Pancreas (tissue), 10 donors: Measurements from ENCODE around the gene LRRC18. TPM values are rescaled to one million over a fixed set of nuclear protein-coding genes. Genes with fewer than 3 reads are reported as not detected.

ENCODE experiments used
- ATAC-seq, 4 donors: fragments of 200-7000 bp; cut with Tn5 transposase; one replicate each; pipeline versions ENCODE4 v1.8.0 to v1.9.1; 2020; ENCODE audit warnings: mild to moderate bottlenecking in 4 of 4, moderate library complexity in 4 of 4
- DNase-seq, 6 donors: peaks; one replicate each; pipeline ENCODE4 v3.0.0-alpha.2; 2020
- FAIRE-seq: peaks from 2 replicates; lab custom pipeline; 2012; peaks lifted over from hg19 to GRCh38; lab: Jason Lieb, UNC
- H3K27ac ChIP-seq, 4 donors: fragments of 200-600 bp; sonication (generic); 1 replicate in 3 of 4; 2 replicates in 1 of 4; pipeline versions ENCODE4 v1.5.0 to v1.8.0; 2020
- H3K27me3 ChIP-seq, 4 donors: fragments of 200-600 bp; one replicate each; pipeline ENCODE4 v1.8.0; 2021
- H3K36me3 ChIP-seq, 3 donors: fragments of 200-600 bp; sonication (generic) in 1 of 3; one replicate each; pipeline versions ENCODE4 v1.5.0 to v1.8.0; 2020 to 2021
- H3K4me1 ChIP-seq, 3 donors: fragments of 200-600 bp; one replicate each; pipeline ENCODE4 v1.8.0; 2021
- H3K4me3 ChIP-seq, 4 donors: fragments of 200-600 bp; sonication (generic) in 2 of 4; one replicate each; pipeline versions ENCODE4 v1.5.0 to v1.8.0; 2020 to 2021
- H3K9me3 ChIP-seq, 4 donors: fragments of 200-600 bp; one replicate each; pipeline ENCODE4 v1.8.0; 2021
- WGBS, 2 donors: extraction: QIAGEN DNeasy Blood & Tissue Kit; methylation state at CpG; one replicate each; pipeline ENCODE4 v1.1.7; 2013; 5-methylcytosine and 5-hydroxymethylcytosine counted together
- intact Hi-C, 3 donors: fragments of 100-400 bp; cut with DNase I; formaldehyde crosslinking; loops; one replicate each; pipeline versions ENCODE4 v1.11.1 to v1.14.2; 2022
- polyA plus RNA-seq, 2 donors: library from polyadenylated mRNA; stranded (reverse); fragments of 200-250 nt; gene quantifications; one replicate each; pipeline ENCODE4 v1.2.3, GENCODE V29; 2013
- total RNA-seq, 6 donors: library from RNA; stranded (reverse); fragmentation: NEBNext Ultra II Directional in 4 of 6; extraction: Animal tissue kit (Norgen Biotek cat#: 25700) in 4 of 6; gene quantifications; one replicate each; pipeline versions ENCODE4 v1.2.1 to v1.2.4, GENCODE V29; 2021 to 2023
- TF ChIP-seq, protein P1 (sequence below), 4 donors: fragments of 200-600 bp; sonication (generic) in 3 of 4; IDR thresholded peaks; one replicate each; pipeline versions ENCODE4 v1.5.0 to v1.8.0; 2021; ENCODE audit warnings: antibody characterized with exemption in 4 of 4
- donor health status: healthy with polysubstance abuse.
- donor health status: DM: no; HTN: no; CAD: no; lungs with moderate emphysema.
- donor health status: DM: no; HTN: no; CAD: no.
- donor health status: control.
- donor health status: control.
- donor health status: Bipolar disorder and iron deficiency.
- donor health status: DM: yes; HTN: yes; CAD: no.
- donor health status: DM: no; HTN: no; CAD: no.
- donor health status: DM: no; HTN: no; CAD: no.
- donor health status: DM: yes; HTN: yes; CAD: no.

LRRC18 gene
- total and polyA plus RNA-seq, 8 donors, result not detected

GRCh38 chr10:48981310-48981907 is 41.8 kb upstream of the LRRC18 start:
- 16 to 17% methylated on average over 12 of the region's 12 CpGs for WGBS, 2 donors
- peak; percentile 16 to 80 (median 52) for DNase-seq
- no peaks in the 10 kb centered on the region for H3K36me3 ChIP-seq
- H3K27ac ChIP-seq, result no peak overlapping the region
- FAIRE-seq, result no peak
- no peak overlapping the region for H3K4me3 ChIP-seq
- peak; percentile 83 to 97 (median 90) for ATAC-seq
- H3K9me3 ChIP-seq, result no peaks in the 10 kb centered on the region
- intact Hi-C loops, result loop anchor here in 2 of 3 donors (10.0 kb wide), 1 partner anchor 183 kb away; no protein-coding TSS in a partner anchor
- H3K27me3 ChIP-seq, result no peaks in the 10 kb centered on the region
- no peaks in the 10 kb centered on the region for H3K4me1 ChIP-seq
- TF ChIP-seq, protein P1, sequence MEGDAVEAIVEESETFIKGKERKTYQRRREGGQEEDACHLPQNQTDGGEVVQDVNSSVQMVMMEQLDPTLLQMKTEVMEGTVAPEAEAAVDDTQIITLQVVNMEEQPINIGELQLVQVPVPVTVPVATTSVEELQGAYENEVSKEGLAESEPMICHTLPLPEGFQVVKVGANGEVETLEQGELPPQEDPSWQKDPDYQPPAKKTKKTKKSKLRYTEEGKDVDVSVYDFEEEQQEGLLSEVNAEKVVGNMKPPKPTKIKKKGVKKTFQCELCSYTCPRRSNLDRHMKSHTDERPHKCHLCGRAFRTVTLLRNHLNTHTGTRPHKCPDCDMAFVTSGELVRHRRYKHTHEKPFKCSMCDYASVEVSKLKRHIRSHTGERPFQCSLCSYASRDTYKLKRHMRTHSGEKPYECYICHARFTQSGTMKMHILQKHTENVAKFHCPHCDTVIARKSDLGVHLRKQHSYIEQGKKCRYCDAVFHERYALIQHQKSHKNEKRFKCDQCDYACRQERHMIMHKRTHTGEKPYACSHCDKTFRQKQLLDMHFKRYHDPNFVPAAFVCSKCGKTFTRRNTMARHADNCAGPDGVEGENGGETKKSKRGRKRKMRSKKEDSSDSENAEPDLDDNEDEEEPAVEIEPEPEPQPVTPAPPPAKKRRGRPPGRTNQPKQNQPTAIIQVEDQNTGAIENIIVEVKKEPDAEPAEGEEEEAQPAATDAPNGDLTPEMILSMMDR (IDR thresholded peaks at IDR 0.05), result peak; percentile 69 to 85 (median 73)

- Histone ChIP-seq H3K36me3 (no peaks in the 10 kb centered on the region), H3K4me3 (no peak overlapping the region), H3K27me3 (no peaks in the 10 kb centered on the region), H3K4me1 (no peaks in the 10 kb centered on the region), H3K27ac (no peak overlapping the region), H3K9me3 (no peaks in the 10 kb centered on the region)
- WGBS, 2 donors, result 57 to 59% methylated on average over 5 of the region's 5 CpGs
- TF ChIP-seq, protein P1 (IDR thresholded peaks at IDR 0.05), result no peak
- no peak for FAIRE-seq
- ATAC-seq, result no peak
- DNase-seq, result no peak
- intact Hi-C loops, result loop anchor here in 1 of 3 donors (10.0 kb wide), 1 partner anchor 536 kb away; no protein-coding TSS in a partner anchor
These were observed 38.7 kb upstream of the LRRC18 start for GRCh38 chr10:48978318-48978717.

- no peak for FAIRE-seq
- TF ChIP-seq, protein P1 (IDR thresholded peaks at IDR 0.05), result no peak
- no peaks in the 10 kb centered on the region for H3K27me3 ChIP-seq
These were observed 36.6 kb upstream of the LRRC18 start for GRCh38 chr10:48976196-48976595.

GRCh38 chr10:48974510-48975156 is 35.0 kb upstream of the LRRC18 start:
- intact Hi-C loops, result loop anchor here in 1 of 3 donors (10.0 kb wide), 1 partner anchor 540 kb away; no protein-coding TSS in a partner anchor
- FAIRE-seq, result no peak

More at GRCh38 chr10:48976196-48976595, 36.6 kb upstream of the LRRC18 start:
- DNase-seq, result no peak
- Histone ChIP-seq H3K9me3 (no peaks in the 10 kb centered on the region), H3K27ac (no peak overlapping the region), H3K4me1 (no peaks in the 10 kb centered on the region), H3K4me3 (no peak overlapping the region), H3K36me3 (no peaks in the 10 kb centered on the region)
- intact Hi-C loops, result loop anchor here in 1 of 3 donors (10.0 kb wide), 1 partner anchor 539 kb away; no protein-coding TSS in a partner anchor
- peak in 1 of 4 donors; percentile 32 for ATAC-seq

More at GRCh38 chr10:48974510-48975156, 35.0 kb upstream of the LRRC18 start:
- ATAC-seq, result no peak
- TF ChIP-seq, protein P1 (IDR thresholded peaks at IDR 0.05), result no peak
- DNase-seq, result no peak
- Histone ChIP-seq H3K36me3 (no peaks in the 10 kb centered on the region), H3K4me1 (no peaks in the 10 kb centered on the region), H3K4me3 (no peak overlapping the region), H3K27me3 (no peaks in the 10 kb centered on the region), H3K9me3 (no peaks in the 10 kb centered on the region), H3K27ac (no peak overlapping the region)
- WGBS, 2 donors, result 60 to 70% methylated on average over 12 of the region's 12 CpGs
